Measurements from ENCODE around the gene LITAF. TPM values are rescaled to one million over a fixed set of nuclear protein-coding genes. Genes with fewer than 3 reads are reported as not detected.

Gene LITAF
- total RNA-seq, 1 experiment from 2014 or later, result 73.0 TPM

DNA sequence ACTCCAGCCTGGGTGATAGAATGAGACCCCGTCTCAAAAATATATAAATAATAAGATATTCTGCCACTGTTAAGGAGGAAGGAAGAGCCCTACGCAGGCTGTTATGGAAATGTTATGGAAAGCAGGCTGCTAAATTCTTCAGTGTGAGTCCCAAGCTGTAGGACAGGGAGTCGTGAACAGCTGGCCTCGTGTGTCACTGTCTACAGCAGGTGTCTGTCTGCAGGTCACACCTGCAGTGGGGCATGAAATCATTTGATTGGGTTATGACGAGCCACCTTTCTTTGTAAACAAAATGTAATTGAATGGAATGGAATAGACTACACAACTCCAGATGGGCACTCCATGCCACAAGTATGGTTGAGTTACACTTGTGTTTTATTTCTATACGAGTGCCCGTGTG is 15.6 kb upstream of the LITAF start:
- ChIA-PET CTCF (interaction anchor here (1.2 to 1.7 kb wide), 2 partner anchors 38 to 206 kb away, joined by 3 read pairs; no protein-coding TSS in a partner anchor), POLR2A (interaction anchor here (1.0 to 1.7 kb wide), 2 partner anchors 13 to 21 kb away, joined by 3 read pairs; no protein-coding TSS in a partner anchor)
- no peak for DNase-seq (ENCODE audit: low spot score)

DNA sequence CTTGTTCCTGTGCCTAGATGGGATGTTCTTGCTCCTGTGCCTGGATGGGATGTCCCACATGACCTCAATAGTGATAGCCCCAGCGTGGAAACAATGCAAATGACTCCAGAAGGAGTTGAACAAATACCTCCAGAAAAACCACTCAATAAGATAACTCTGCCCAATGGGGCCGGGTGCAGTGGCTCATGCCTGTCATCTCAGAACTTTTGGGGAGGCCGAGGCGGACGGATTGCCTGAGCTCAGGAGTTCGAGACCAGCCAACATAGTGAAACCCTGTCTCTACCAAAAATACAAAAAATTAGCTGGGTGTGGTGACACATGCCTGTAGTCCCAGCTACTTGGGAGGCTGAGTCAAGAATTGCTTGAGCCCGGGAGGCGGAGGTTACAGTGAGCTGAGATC is 15.2 kb upstream of the LITAF start:
- ChIA-PET CTCF (interaction anchor here (1.2 to 1.7 kb wide), 2 partner anchors 38 to 206 kb away, joined by 3 read pairs; no protein-coding TSS in a partner anchor), POLR2A (interaction anchor here (1.7 kb wide), 1 partner anchor 20 kb away, joined by 3 read pairs; no protein-coding TSS in a partner anchor)
- no peak for DNase-seq (ENCODE audit: low spot score)
- Mint-ChIP-seq H3K4me3 (no peak overlapping the region), H3K9me3 (no peaks in the 10 kb centered on the region), H3K36me3 (no peaks in the 10 kb centered on the region), H3K27me3 (ENCODE audit: low read depth) (no peaks in the 10 kb centered on the region; the same call in 1 of the 2 replicates), H3K4me1 (peaks cover 35% of the 10 kb centered on the region), H3K27ac (no peak overlapping the region)
- no peak for TF ChIP-seq NFYB (CRISPR knock-in tag; conservative IDR thresholded peaks at IDR 0.05; ENCODE audit: low read depth)
- TF ChIP-seq, protein P1, sequence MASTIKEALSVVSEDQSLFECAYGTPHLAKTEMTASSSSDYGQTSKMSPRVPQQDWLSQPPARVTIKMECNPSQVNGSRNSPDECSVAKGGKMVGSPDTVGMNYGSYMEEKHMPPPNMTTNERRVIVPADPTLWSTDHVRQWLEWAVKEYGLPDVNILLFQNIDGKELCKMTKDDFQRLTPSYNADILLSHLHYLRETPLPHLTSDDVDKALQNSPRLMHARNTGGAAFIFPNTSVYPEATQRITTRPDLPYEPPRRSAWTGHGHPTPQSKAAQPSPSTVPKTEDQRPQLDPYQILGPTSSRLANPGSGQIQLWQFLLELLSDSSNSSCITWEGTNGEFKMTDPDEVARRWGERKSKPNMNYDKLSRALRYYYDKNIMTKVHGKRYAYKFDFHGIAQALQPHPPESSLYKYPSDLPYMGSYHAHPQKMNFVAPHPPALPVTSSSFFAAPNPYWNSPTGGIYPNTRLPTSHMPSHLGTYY (CRISPR knock-in tag; IDR thresholded peaks at IDR 0.05), result no peak
- TF ChIP-seq, protein P2, sequence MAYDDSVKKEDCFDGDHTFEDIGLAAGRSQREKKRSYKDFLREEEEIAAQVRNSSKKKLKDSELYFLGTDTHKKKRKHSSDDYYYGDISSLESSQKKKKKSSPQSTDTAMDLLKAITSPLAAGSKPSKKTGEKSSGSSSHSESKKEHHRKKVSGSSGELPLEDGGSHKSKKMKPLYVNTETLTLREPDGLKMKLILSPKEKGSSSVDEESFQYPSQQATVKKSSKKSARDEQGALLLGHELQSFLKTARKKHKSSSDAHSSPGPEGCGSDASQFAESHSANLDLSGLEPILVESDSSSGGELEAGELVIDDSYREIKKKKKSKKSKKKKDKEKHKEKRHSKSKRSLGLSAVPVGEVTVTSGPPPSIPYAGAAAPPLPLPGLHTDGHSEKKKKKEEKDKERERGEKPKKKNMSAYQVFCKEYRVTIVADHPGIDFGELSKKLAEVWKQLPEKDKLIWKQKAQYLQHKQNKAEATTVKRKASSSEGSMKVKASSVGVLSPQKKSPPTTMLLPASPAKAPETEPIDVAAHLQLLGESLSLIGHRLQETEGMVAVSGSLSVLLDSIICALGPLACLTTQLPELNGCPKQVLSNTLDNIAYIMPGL (CRISPR knock-in tag; IDR thresholded peaks at IDR 0.05), result no peak
- TF ChIP-seq, protein P3, sequence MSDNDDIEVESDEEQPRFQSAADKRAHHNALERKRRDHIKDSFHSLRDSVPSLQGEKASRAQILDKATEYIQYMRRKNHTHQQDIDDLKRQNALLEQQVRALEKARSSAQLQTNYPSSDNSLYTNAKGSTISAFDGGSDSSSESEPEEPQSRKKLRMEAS (CRISPR knock-in tag; IDR thresholded peaks at IDR 0.05), result no peak
- no peak for TF ChIP-seq FOXP1 (CRISPR knock-in tag; IDR thresholded peaks at IDR 0.05; ENCODE audit: borderline replicate concordance)
- TF ChIP-seq NFATC4 (CRISPR knock-in tag; IDR thresholded peaks at IDR 0.05), result no peak
- TF ChIP-seq KAT7 (CRISPR knock-in tag; IDR thresholded peaks at IDR 0.05; ENCODE audit: borderline replicate concordance), result no peak
- TF ChIP-seq, protein P4, sequence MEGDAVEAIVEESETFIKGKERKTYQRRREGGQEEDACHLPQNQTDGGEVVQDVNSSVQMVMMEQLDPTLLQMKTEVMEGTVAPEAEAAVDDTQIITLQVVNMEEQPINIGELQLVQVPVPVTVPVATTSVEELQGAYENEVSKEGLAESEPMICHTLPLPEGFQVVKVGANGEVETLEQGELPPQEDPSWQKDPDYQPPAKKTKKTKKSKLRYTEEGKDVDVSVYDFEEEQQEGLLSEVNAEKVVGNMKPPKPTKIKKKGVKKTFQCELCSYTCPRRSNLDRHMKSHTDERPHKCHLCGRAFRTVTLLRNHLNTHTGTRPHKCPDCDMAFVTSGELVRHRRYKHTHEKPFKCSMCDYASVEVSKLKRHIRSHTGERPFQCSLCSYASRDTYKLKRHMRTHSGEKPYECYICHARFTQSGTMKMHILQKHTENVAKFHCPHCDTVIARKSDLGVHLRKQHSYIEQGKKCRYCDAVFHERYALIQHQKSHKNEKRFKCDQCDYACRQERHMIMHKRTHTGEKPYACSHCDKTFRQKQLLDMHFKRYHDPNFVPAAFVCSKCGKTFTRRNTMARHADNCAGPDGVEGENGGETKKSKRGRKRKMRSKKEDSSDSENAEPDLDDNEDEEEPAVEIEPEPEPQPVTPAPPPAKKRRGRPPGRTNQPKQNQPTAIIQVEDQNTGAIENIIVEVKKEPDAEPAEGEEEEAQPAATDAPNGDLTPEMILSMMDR (IDR thresholded peaks at IDR 0.05), result no peak
- no peak for TF ChIP-seq ZNF396 (CRISPR knock-in tag; IDR thresholded peaks at IDR 0.05; ENCODE audit: borderline replicate concordance)
- no peak for TF ChIP-seq TP53 (CRISPR knock-in tag; IDR thresholded peaks at IDR 0.05)
- TF ChIP-seq, protein P5, sequence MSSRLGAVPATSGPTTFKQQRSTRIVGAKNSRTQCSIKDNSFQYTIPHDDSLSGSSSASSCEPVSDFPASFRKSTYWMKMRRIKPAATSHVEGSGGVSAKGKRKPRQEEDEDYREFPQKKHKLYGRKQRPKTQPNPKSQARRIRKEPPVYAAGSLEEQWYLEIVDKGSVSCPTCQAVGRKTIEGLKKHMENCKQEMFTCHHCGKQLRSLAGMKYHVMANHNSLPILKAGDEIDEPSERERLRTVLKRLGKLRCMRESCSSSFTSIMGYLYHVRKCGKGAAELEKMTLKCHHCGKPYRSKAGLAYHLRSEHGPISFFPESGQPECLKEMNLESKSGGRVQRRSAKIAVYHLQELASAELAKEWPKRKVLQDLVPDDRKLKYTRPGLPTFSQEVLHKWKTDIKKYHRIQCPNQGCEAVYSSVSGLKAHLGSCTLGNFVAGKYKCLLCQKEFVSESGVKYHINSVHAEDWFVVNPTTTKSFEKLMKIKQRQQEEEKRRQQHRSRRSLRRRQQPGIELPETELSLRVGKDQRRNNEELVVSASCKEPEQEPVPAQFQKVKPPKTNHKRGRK (CRISPR knock-in tag; IDR thresholded peaks at IDR 0.05; ENCODE audit: borderline replicate concordance), result no peak
- ATAC-seq, result no peak

More for the DNA sequence above, 15.6 kb upstream of the LITAF start:
- no peaks in the 10 kb centered on the region; the same call in 1 of the 2 replicates for H3K27me3 Mint-ChIP-seq (ENCODE audit: low read depth)
- no peak for ATAC-seq
- H3K36me3 Mint-ChIP-seq, result no peaks in the 10 kb centered on the region
- TF ChIP-seq, protein P6, sequence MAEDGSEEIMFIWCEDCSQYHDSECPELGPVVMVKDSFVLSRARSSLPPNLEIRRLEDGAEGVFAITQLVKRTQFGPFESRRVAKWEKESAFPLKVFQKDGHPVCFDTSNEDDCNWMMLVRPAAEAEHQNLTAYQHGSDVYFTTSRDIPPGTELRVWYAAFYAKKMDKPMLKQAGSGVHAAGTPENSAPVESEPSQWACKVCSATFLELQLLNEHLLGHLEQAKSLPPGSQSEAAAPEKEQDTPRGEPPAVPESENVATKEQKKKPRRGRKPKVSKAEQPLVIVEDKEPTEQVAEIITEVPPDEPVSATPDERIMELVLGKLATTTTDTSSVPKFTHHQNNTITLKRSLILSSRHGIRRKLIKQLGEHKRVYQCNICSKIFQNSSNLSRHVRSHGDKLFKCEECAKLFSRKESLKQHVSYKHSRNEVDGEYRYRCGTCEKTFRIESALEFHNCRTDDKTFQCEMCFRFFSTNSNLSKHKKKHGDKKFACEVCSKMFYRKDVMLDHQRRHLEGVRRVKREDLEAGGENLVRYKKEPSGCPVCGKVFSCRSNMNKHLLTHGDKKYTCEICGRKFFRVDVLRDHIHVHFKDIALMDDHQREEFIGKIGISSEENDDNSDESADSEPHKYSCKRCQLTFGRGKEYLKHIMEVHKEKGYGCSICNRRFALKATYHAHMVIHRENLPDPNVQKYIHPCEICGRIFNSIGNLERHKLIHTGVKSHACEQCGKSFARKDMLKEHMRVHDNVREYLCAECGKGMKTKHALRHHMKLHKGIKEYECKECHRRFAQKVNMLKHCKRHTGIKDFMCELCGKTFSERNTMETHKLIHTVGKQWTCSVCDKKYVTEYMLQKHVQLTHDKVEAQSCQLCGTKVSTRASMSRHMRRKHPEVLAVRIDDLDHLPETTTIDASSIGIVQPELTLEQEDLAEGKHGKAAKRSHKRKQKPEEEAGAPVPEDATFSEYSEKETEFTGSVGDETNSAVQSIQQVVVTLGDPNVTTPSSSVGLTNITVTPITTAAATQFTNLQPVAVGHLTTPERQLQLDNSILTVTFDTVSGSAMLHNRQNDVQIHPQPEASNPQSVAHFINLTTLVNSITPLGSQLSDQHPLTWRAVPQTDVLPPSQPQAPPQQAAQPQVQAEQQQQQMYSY (CRISPR knock-in tag; IDR thresholded peaks at IDR 0.05), result no peak
- TF ChIP-seq ESRRA (CRISPR knock-in tag; IDR thresholded peaks at IDR 0.05; ENCODE audit: borderline replicate concordance) (no peak), NFYB (CRISPR knock-in tag; conservative IDR thresholded peaks at IDR 0.05; ENCODE audit: low read depth) (no peak)
- TF ChIP-seq, protein P3 (CRISPR knock-in tag; IDR thresholded peaks at IDR 0.05), result no peak
- TF ChIP-seq, protein P7, sequence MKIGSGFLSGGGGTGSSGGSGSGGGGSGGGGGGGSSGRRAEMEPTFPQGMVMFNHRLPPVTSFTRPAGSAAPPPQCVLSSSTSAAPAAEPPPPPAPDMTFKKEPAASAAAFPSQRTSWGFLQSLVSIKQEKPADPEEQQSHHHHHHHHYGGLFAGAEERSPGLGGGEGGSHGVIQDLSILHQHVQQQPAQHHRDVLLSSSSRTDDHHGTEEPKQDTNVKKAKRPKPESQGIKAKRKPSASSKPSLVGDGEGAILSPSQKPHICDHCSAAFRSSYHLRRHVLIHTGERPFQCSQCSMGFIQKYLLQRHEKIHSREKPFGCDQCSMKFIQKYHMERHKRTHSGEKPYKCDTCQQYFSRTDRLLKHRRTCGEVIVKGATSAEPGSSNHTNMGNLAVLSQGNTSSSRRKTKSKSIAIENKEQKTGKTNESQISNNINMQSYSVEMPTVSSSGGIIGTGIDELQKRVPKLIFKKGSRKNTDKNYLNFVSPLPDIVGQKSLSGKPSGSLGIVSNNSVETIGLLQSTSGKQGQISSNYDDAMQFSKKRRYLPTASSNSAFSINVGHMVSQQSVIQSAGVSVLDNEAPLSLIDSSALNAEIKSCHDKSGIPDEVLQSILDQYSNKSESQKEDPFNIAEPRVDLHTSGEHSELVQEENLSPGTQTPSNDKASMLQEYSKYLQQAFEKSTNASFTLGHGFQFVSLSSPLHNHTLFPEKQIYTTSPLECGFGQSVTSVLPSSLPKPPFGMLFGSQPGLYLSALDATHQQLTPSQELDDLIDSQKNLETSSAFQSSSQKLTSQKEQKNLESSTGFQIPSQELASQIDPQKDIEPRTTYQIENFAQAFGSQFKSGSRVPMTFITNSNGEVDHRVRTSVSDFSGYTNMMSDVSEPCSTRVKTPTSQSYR (CRISPR knock-in tag; IDR thresholded peaks at IDR 0.05), result no peak
- H3K4me1 Mint-ChIP-seq, result peaks cover 31% of the 10 kb centered on the region
- peak overlapping the region; percentile 36; the same call in 1 of the 2 replicates for H3K27ac Mint-ChIP-seq
- no peaks in the 10 kb centered on the region for H3K9me3 Mint-ChIP-seq
- H3K4me3 Mint-ChIP-seq, result no peak overlapping the region
